ENCODE results near the gene HIF3A. TPM values are rescaled to one million over a fixed set of nuclear protein-coding genes. Genes with fewer than 3 reads are reported as not detected.

The HIF3A gene
- total RNA-seq, 2 experiments from 2014 or later, result not detected

DNA sequence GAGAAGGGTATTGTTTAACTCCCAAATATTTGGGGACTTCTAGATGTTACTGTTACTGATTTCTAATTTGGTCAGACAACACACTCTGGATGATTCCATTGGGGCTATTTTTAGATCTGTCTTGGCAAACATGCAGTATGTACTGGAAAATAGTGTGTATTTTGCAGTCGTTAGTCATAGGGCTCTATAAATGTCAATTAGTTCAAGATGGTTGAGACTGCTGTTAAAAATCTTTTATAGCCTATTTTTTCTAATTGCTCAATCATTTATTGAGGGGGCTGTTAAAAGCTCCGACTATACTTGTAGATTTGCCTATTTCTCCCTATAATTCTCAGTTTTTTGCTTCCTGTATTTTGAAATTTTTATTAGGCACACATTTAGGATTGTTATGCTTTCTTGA lies 81.4 kb downstream of the HIF3A start:
- ATAC-seq (no peak), DNase-seq (no peak)
- no peaks in the 10 kb centered on the region for H3K27me3 Mint-ChIP-seq
- no peaks in the 10 kb centered on the region for H3K9me3 Mint-ChIP-seq (ENCODE audit: low read depth)
- H3K27ac Mint-ChIP-seq, result no peak overlapping the region
- peaks cover 51% of the 10 kb centered on the region for H3K36me3 Mint-ChIP-seq
- no peak overlapping the region for H3K4me3 Mint-ChIP-seq
- CTCF ChIA-PET, result interaction anchor here (1.4 to 1.5 kb wide), 2 partner anchors 10 to 25 kb away, joined by 3 to 4 read pairs; no protein-coding TSS in a partner anchor
- H3K4me1 Mint-ChIP-seq, result no peaks in the 10 kb centered on the region

DNA sequence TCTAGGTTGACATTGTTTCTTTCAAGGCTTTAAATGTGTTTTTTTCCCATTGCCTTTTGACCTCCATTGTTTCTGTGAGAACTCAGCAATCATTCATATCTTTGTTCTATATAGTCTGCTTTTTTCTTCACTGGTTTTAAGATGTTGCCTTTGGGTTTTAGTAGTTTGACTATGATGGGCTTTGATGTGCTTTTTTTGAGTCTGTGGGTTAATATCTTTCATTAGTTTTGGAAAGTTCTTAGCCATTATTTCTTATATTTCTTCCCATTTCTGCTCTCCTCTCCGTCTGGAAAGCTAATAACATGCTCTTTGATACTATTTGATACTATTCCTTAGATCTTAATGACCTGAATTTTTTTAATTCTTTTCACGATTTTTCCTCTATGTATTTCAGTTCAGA lies 83.8 kb downstream of the HIF3A start:
- no peaks in the 10 kb centered on the region for H3K9me3 Mint-ChIP-seq (ENCODE audit: low read depth)
- DNase-seq (no peak), ATAC-seq (no peak)
- H3K4me1 Mint-ChIP-seq, result no peaks in the 10 kb centered on the region
- H3K27me3 Mint-ChIP-seq, result no peaks in the 10 kb centered on the region
- H3K36me3 Mint-ChIP-seq, result peaks cover 59% of the 10 kb centered on the region
- H3K4me3 Mint-ChIP-seq, result no peak overlapping the region
- no peak overlapping the region for H3K27ac Mint-ChIP-seq
- CTCF ChIA-PET, result no interaction called here

DNA sequence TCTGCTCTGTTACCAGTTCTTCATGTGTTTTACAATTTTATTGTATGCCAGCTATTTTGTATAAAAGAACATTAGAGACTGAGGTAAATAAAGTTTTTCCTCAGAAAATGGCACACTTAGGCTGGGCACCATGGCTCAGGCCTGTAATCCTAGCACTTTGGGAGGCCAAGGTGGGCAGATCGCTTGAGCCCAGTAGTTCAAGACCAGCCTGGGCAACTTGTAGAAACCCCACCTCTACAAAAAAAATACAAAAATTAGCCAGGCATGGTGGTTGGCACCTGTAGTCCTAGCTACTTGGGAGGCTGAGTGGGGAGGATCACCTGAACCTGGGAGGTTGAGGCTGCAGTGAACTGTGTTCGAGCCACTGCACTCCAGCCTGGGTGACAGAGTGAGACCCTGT lies 84.5 kb downstream of the HIF3A start:
- Mint-ChIP-seq H3K27me3 (no peaks in the 10 kb centered on the region), H3K27ac (no peak overlapping the region), H3K4me3 (no peak overlapping the region), H3K9me3 (ENCODE audit: low read depth) (no peaks in the 10 kb centered on the region), H3K36me3 (peaks cover 54% of the 10 kb centered on the region), H3K4me1 (no peaks in the 10 kb centered on the region)
- DNase-seq (no peak), ATAC-seq (no peak)
- CTCF ChIA-PET, result interaction anchor here (0.8 kb wide), 1 partner anchor 562 kb away, joined by 3 read pairs; no protein-coding TSS in a partner anchor

DNA sequence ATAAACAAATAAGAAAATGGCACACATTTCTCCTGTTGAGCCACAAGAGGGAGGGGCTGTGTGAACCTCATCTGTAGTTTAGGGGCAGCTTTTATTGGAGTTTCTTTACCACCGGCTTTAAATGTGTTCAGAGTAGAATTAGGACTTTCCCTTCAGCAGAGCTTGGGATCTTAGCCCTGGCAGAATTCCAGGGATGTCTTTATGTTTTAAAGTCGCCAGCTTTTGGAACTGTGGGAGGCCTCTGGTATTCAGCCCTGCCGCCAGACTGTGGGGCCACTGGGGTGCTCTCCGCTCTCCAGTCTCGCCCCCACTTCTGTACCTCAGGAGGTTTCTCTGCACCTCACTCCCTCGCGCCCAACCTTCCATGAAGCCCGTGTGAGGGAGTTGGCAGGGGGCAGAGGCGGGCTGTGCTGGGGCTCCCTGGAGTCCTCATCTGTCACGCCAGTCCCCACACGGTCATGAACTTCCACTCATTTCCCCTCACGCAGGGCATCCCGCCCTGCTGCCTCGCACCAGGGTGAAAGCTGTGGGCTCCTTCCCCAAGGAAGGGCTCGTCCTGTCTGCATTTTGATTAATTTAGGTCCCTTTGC lies 85.0 kb downstream of the HIF3A start:
- Mint-ChIP-seq H3K27ac (no peak overlapping the region), H3K27me3 (no peaks in the 10 kb centered on the region), H3K4me1 (no peaks in the 10 kb centered on the region), H3K9me3 (ENCODE audit: low read depth) (no peaks in the 10 kb centered on the region), H3K36me3 (peaks cover 51% of the 10 kb centered on the region), H3K4me3 (no peak overlapping the region)
- CTCF ChIA-PET, result interaction anchor here (0.8 kb wide), 1 partner anchor 562 kb away, joined by 3 read pairs; no protein-coding TSS in a partner anchor
- DNase-seq (no peak), ATAC-seq (no peak)

DNA sequence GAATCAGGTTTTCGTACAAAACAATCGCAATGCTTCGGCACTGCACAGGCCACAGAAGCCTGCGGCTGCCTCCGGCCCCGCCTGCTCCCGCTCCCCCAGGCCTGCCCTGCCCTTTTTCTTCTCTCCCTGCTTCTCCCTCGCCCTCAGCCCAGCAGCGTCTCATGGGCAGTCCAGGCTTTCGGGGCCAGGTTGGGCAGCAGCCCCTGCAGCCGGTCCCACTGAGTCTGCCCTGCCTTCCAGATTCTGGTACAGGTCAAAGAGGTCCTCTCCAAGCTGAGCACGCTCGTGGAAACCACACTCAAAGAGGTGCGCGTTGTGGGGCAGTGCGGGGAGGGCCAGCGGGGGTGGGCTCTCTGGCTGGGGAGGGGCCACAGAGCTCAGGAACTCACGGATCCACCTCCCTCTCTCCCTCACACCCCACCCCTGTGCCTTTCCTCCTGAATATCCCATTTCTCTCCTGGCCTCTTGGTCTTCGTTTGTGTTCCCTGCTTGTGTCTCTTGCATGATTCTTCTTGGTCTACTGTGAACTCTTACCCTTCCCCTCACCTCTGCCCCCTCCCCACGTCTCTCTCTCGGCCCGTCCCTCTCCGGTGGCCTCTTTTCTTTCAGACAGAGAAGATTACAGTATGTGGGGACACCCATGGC lies 86.5 kb downstream of the HIF3A start:
- no peaks in the 10 kb centered on the region for H3K9me3 Mint-ChIP-seq (ENCODE audit: low read depth)
- CTCF ChIA-PET, result no interaction called here
- H3K27ac Mint-ChIP-seq, result no peak overlapping the region
- no peaks in the 10 kb centered on the region for H3K27me3 Mint-ChIP-seq
- no peaks in the 10 kb centered on the region for H3K4me1 Mint-ChIP-seq
- peaks cover 54% of the 10 kb centered on the region for H3K36me3 Mint-ChIP-seq
- no peak for DNase-seq
- no peak for ATAC-seq
- H3K4me3 Mint-ChIP-seq, result no peak overlapping the region

DNA sequence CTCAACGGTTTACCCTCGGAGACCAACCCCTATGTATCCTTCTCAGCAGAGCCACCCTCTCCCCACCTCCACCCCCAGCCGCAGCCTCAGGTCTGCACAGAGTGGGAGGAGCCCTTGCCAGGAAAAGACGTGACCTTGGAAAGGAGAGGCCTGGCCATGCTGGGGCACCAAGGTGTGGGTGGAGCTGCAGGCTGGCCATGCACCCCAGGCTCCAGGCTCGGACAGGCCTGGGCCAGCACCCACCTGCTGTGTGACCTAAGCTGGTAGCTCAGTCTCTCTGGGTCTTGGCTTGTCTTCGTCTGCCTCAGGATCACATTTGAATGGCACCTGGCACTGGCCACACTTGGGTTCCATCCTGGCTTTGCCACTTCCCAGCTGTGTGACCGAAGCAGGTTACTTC lies 87.0 kb downstream of the HIF3A start:
- Mint-ChIP-seq H3K27me3 (no peaks in the 10 kb centered on the region), H3K36me3 (peaks cover 58% of the 10 kb centered on the region), H3K9me3 (ENCODE audit: low read depth) (no peaks in the 10 kb centered on the region), H3K27ac (no peak overlapping the region), H3K4me3 (no peak overlapping the region), H3K4me1 (no peaks in the 10 kb centered on the region)
- no peak for DNase-seq
- CTCF ChIA-PET, result no interaction called here
- no peak for ATAC-seq

DNA sequence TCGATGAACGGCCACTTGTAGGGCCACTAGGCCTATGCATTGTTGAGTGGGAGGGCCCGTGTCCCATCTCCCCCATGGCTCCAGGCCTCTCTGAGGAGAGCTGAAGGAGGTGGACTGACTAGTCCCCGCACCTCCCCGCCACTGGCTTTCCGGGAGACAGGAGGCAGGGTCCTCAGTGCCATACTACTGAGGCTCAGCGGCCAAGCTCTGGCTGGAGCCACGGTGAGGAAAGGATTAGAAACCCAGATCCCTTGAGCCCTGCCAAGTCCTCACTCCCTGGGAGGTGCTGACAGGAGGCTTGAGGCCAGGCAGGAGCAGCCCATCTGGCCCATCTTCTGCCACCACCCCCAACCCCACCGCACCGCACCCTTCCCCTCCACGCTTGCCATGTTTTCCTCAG lies 87.6 kb downstream of the HIF3A start:
- Mint-ChIP-seq H3K4me3 (no peak overlapping the region), H3K4me1 (no peaks in the 10 kb centered on the region), H3K36me3 (peaks cover 62% of the 10 kb centered on the region), H3K9me3 (ENCODE audit: low read depth) (no peaks in the 10 kb centered on the region), H3K27ac (no peak overlapping the region), H3K27me3 (no peaks in the 10 kb centered on the region)
- ATAC-seq (no peak), DNase-seq (no peak)
- CTCF ChIA-PET, result interaction anchor here (3.3 kb wide), 1 partner anchor 11 kb away, joined by 20 read pairs; no protein-coding TSS in a partner anchor

DNA sequence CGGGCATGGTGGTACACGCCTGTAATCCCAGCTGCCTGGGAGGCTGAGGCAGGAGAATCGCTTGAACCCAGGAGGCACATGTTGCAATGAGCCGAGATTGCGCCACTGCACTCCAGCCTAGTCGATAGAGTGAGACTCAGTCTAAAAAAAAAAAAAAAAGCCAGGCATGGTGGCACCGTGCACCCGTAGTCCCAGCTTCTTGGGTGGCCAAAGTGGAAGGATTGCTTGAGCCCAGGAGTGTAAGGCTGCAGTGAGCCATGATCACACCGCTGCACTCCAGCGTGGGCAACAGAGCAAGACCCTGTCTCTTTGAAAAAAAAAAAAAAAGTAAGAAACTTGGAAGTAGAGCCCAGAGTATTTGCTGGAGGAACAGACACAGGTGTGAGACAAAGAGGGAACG lies 88.8 kb downstream of the HIF3A start:
- peak overlapping the region; percentile 1 for H3K27ac Mint-ChIP-seq
- no peaks in the 10 kb centered on the region for H3K4me1 Mint-ChIP-seq
- ATAC-seq, result no peak
- no peak for DNase-seq
- no peaks in the 10 kb centered on the region for H3K9me3 Mint-ChIP-seq (ENCODE audit: low read depth)
- no peaks in the 10 kb centered on the region for H3K27me3 Mint-ChIP-seq
- no peak overlapping the region for H3K4me3 Mint-ChIP-seq
- CTCF ChIA-PET, result interaction anchor here (0.7 to 3.3 kb wide), 2 partner anchors 10 to 36 kb away, joined by 3 to 20 read pairs; no protein-coding TSS in a partner anchor
- H3K36me3 Mint-ChIP-seq, result peaks cover 60% of the 10 kb centered on the region

DNA sequence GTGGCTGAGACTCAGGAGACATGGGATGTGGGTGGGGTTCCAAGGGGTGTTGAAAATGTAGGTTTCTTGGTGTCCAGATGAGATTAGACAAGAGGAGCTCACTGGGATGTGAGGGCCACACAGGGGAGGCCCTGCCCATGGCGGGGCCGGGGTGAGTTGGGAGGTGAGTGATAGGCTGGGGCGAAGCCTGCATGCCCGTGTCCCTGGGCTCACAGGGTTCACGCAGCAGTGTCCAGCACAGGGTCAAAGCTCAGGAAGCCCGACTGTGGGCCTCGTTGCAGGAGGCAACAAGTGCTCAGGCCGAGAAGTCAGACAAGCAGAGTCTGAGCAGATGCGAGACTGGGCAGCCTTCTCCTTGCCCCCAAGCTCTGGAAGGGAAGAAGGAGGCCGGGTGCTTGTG lies 89.3 kb downstream of the HIF3A start:
- Mint-ChIP-seq H3K9me3 (ENCODE audit: low read depth) (no peaks in the 10 kb centered on the region), H3K4me1 (no peaks in the 10 kb centered on the region), H3K4me3 (no peak overlapping the region), H3K27me3 (no peaks in the 10 kb centered on the region), H3K27ac (no peak overlapping the region), H3K36me3 (peaks cover 55% of the 10 kb centered on the region)
- ATAC-seq, result no peak
- no peak for DNase-seq
- CTCF ChIA-PET, result interaction anchor here (1.4 to 3.3 kb wide), 2 partner anchors 9 to 40 kb away, joined by 5 to 20 read pairs; partner anchors contain the start of gene PPP5C

DNA sequence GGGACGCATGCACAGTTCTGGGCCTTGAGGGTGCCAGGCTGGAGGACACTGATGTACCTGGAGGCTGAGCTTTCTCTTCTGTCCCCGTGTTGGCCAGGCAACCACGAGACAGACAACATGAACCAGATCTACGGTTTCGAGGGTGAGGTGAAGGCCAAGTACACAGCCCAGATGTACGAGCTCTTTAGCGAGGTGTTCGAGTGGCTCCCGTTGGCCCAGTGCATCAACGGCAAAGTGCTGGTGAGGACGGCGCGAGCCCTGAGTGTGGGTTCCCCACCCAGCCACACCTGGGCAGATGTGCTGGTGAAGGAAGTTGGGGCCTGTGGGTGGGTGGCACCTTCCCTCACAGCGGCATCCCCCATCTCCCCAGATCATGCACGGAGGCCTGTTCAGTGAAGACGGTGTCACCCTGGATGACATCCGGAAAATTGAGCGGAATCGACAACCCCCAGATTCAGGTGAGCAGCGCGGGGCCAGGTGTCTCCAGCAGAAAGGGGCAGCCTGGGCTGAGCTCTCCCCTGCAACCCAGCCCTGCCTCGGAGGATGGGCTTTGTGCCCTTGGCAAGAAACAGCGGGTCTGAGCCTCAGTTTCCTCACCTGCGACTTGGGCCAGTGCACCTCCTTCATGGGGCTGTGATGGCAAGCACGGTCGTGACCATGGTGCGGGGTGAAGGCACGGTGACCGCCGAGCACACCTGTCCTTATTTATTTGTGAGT lies 90.3 kb downstream of the HIF3A start:
- no peaks in the 10 kb centered on the region for H3K27me3 Mint-ChIP-seq
- no peak overlapping the region for H3K4me3 Mint-ChIP-seq
- no peak for ATAC-seq
- H3K36me3 Mint-ChIP-seq, result peaks cover 51% of the 10 kb centered on the region
- no peak for DNase-seq
- CTCF ChIA-PET, result interaction anchor here (0.6 to 3.3 kb wide), 5 partner anchors 8 to 106 kb away, joined by 3 to 20 read pairs (median 4); partner anchors contain the start of gene PPP5C
- no peak overlapping the region for H3K27ac Mint-ChIP-seq
- no peaks in the 10 kb centered on the region for H3K4me1 Mint-ChIP-seq
- no peaks in the 10 kb centered on the region for H3K9me3 Mint-ChIP-seq (ENCODE audit: low read depth)

DNA sequence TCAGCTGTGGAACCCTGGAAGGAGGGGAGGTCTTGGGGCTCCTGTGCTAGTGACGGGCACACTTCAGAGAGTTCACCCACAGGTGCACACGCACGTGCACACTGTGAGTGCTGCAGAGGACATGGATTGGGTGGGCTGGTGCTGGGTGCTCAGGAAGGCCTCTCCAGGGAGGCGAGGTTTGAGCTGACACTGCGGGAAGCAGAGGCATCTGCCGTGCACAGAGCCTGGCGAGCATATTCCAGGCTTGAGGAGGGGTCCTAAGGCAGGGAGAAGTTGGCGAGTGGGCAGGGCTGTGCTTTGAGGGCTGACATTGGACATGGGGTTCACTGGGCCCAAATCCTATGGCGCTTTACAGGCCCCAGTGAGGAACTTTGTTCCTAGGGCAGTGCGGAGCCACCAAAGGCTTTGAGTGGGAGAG lies 90.9 kb downstream of the HIF3A start:
- Mint-ChIP-seq H3K4me1 (no peaks in the 10 kb centered on the region), H3K4me3 (no peak overlapping the region), H3K27me3 (no peaks in the 10 kb centered on the region), H3K27ac (no peak overlapping the region), H3K9me3 (ENCODE audit: low read depth) (no peaks in the 10 kb centered on the region), H3K36me3 (peaks cover 46% of the 10 kb centered on the region)
- CTCF ChIA-PET, result interaction anchor here (0.6 to 0.9 kb wide), 3 partner anchors 18 to 107 kb away, joined by 3 to 4 read pairs (median 3); no protein-coding TSS in a partner anchor
- ATAC-seq, result no peak
- DNase-seq, result no peak

DNA sequence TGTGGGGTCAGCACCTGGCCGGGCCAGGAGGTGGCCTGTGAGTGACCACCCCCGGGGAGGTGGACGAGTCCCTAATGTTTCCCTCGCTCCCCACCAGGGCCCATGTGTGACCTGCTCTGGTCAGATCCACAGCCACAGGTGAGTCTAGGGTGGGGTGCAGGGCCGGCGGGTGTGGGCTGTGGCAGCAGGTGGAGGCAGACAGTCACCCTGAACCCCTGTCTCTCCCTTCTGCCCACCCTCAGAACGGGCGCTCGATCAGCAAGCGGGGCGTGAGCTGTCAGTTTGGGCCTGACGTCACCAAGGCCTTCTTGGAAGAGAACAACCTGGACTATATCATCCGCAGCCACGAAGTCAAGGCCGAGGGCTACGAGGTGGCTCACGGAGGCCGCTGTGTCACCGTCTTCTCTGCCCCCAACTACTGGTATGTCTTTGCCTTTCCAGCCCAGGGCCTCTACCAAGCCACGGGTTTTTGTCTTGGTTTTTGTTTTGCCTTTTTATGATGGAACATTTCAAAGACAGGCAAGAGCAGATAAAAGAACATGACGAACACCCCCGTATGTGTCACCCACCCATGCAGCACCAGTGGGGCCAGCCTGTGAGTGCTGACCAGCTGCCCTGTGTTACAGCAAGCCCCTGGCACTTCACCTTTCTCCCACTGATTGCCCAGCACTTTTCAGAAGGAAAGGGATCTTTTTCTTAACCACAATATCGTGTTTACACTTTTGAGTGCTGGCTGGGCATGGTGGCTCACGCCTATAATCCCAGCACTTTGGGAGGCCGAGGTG lies 91.7 kb downstream of the HIF3A start:
- no peaks in the 10 kb centered on the region for H3K9me3 Mint-ChIP-seq (ENCODE audit: low read depth)
- H3K36me3 Mint-ChIP-seq, result peaks cover 41% of the 10 kb centered on the region
- CTCF ChIA-PET, result interaction anchor here (1.0 kb wide), 1 partner anchor 41 kb away, joined by 4 read pairs; no protein-coding TSS in a partner anchor
- ATAC-seq (no peak), DNase-seq (no peak)
- H3K4me1 Mint-ChIP-seq, result no peaks in the 10 kb centered on the region
- H3K4me3 Mint-ChIP-seq, result no peak overlapping the region
- no peaks in the 10 kb centered on the region for H3K27me3 Mint-ChIP-seq
- H3K27ac Mint-ChIP-seq, result no peak overlapping the region
